ENCODE results near the gene ENC1.

Gene ENC1

GRCh38 chr5:74638544-74638969, 2.0 kb downstream of the ENC1 start:
- intact Hi-C loops (cut with DNase I): no loop called here
- DNase-seq: no peak

DNA sequence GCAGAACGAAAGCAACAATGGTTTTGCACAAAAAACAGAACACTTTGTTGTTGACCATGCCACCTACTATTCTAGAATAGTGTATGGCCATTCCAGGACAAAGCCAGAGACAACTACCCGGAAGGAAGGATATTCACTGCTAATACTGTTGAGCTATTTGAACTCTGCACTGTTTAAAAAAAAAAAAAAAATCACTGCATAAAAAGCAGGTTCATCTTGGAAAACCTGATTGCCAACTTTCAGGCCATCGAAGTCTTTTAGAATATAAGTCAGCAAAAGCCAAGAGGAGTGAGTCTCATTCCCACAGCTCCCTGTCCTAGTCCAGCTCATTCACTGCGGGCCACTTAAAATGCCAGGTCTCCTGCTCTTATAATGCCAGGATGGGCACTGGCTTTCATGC, 4.0 kb downstream of the ENC1 start:
- intact Hi-C loops (cut with DNase I): no loop called here

DNA sequence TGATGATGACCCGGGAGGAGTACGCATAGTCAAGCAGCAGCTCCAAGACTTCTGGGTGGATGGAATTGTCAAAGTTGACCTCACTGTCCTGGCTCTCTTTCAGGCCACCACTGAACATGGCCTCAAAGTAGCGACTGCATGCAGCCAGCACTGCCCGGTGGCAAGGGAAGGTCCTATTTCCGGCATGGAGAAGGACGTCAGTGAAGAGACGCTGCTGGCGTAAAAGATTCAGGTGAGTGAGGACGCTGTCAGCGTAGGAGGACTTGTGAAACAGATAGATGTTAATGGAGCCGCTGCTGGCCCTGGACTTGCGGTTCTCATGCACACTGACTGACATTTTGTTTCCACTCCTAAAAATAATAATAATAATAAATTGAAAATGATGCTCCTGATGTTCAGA, 4.4 kb downstream of the ENC1 start:
- intact Hi-C loops (cut with DNase I): no loop called here
- DNase-seq: peak in 2 of 42 donors; percentile 30 to 47

More for the DNA sequence above, 4.0 kb downstream of the ENC1 start:
- no peak for DNase-seq

- DNase-seq: no peak
- intact Hi-C loops (cut with DNase I): no loop called here
These were observed 5.8 kb downstream of the ENC1 start for GRCh38 chr5:74634611-74635286.

GRCh38 chr5:74633695-74634094, 6.8 kb downstream of the ENC1 start:
- intact Hi-C loops (cut with DNase I): no loop called here

GRCh38 chr5:74632947-74633356, 7.6 kb downstream of the ENC1 start:
- intact Hi-C loops (cut with DNase I): no loop called here
- no peak for DNase-seq

More at GRCh38 chr5:74633695-74634094, 6.8 kb downstream of the ENC1 start:
- no peak for DNase-seq

GRCh38 chr5:74631081-74631953, 9.2 kb downstream of the ENC1 start:
- no peak for DNase-seq
- intact Hi-C loops (cut with DNase I): no loop called here

GRCh38 chr5:74630453-74631066, 10.0 kb downstream of the ENC1 start:
- intact Hi-C loops (cut with DNase I): no loop called here
- DNase-seq: no peak

- DNase-seq: no peak
- intact Hi-C loops (cut with DNase I): no loop called here
These were observed 11.2 kb downstream of the ENC1 start for GRCh38 chr5:74629326-74629725.

DNA sequence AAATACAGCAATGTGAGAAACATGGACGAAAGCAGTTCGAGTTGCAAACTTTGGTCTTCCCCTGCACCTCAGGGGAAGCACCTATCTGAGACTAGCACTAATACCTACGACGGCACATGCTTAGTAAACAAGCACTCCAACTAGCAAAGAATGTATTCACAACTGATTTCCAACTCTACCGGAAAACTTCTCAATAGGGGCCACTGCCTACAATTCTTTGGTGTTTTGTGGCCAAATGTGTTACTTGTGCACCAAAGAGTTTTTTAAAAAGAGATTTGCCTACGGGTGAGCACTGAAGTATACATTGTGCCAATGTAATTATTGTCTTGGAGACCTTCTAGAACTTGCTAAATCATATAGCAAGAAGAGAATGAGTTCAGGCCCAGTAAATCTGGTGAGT, 12.2 kb downstream of the ENC1 start:
- DNase-seq: no peak
- intact Hi-C loops (cut with DNase I): no loop called here

GRCh38 chr5:74627646-74628279, 12.8 kb downstream of the ENC1 start:
- intact Hi-C loops (cut with DNase I): no loop called here
- no peak for DNase-seq

DNA sequence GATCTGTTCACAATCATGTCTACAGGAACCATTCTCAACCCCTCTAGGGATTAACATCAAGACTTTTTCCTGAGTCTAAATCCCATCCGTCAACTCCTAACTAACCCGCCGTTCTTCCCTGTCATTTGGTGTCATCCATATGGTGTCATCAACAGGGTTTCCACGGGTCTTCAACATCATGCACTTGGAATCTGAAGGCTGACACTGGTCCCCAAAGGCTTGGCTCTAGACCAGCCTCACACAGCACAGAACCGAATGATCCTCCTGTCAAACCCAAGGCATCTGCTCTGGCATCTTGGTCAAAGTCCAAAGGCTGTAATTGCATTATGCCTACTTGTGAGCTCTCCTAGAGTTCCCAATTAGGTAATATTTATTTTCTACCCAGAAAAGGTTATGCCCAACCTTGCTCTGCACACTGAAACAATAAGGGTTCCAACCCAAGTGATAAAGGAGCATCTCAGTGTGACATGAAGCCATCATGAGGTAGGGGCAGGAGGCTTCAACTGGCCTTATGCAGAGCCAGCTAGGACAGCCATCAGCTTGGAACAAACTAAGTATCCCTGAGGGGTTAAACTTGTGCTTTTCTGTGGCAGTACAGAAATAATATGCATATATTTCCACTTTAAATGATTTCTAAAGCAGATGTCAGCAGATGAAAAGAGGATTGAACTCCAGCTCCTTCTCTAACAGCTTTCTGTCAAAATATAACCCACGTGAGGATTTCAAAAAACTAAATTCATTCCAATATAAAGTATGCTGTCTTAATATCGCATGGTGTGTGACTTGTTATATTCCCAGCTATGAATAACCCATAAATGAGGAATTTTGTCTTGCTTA, 13.9 kb downstream of the ENC1 start:
- intact Hi-C loops (cut with DNase I): no loop called here
- peak in 1 of 42 donors; percentile 36 for DNase-seq

- DNase-seq: peak in 1 of 42 donors; percentile 35
These were observed 14.7 kb downstream of the ENC1 start for GRCh38 chr5:74625742-74626241.

DNA sequence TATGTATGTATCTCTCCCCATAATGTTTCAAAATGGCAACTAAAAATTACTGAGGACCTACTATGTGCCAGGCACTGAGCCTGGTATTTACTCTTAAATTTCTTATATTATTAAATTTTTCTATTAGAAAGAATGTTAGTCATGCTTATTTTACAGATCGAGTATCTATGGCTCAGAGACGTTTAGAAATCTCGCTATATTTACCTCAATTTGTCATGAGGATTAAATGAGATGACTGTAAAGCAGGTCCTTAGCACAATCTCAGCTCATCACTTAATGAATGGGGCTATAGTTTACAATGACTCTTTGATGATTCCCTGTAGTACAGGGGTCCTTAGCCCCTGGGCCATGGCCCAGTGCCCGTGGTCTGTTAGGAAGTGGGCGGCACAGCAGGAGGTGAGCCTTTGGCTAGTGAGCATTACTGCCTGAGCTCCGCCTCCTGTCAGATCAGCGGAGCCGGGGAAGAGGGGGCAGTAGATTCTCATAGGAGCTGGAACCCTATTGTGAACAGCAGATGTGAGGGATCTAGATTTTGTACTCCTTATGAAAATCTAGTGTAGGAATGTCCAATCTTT, 15.5 kb downstream of the ENC1 start:
- peak in 1 of 42 donors; percentile 24 for DNase-seq
- intact Hi-C loops (cut with DNase I): no loop called here

More at GRCh38 chr5:74625742-74626241, 14.7 kb downstream of the ENC1 start:
- intact Hi-C loops (cut with DNase I): no loop called here

DNA sequence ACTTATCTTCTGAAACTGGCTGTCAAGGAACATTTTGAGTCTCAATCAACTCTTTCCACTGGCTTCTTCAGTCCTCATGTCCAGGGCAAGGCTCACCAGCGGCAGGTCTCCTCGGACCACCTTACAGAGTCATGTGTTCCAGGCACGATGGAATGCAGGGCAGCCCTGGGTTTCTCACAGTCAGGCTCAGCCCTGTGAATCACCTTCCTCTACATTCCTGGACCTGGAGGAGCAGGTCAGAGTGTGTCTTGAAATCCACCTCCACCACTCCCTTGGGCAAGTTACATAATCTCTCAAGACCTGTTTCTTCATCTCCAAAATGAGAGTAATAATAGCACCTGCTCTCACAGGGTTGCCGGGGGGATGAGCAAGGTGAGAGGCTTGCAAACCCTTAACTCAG, 16.0 kb downstream of the ENC1 start:
- DNase-seq: peak in 1 of 42 donors; percentile 34
- intact Hi-C loops (cut with DNase I): no loop called here

DNA sequence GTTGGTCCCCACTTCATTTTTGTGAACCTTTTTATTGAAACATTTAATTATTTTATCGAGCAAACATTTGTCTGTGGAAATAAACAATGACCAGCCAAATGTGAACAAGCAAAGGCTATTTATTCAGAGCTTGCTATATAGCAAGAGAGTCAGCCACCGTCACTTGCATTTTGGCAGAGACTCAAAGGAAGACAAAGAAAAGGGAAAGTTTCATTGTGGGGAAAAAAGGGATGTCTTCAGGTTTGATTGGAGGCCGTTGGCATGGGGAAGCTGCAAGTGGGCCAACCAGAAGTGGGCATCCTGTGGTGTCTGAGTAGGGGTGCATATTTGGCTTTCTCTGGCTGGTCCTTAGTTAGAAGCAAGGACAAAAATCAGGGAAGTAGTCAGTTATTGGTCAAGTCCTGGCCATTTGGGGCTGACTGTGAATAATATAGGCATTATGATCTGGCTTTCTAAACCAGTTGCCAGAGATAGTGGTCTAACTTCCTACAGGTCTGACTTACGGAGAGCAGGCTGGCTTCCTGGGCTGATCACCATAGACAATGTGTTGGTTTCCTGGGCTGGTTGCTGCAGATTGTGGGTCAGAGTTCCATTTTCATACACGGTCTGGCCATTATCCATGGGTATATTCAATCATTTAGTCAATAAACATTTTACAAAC, 16.6 kb downstream of the ENC1 start:
- peak in 1 of 42 donors; percentile 24 for DNase-seq
- intact Hi-C loops (cut with DNase I): no loop called here

DNA sequence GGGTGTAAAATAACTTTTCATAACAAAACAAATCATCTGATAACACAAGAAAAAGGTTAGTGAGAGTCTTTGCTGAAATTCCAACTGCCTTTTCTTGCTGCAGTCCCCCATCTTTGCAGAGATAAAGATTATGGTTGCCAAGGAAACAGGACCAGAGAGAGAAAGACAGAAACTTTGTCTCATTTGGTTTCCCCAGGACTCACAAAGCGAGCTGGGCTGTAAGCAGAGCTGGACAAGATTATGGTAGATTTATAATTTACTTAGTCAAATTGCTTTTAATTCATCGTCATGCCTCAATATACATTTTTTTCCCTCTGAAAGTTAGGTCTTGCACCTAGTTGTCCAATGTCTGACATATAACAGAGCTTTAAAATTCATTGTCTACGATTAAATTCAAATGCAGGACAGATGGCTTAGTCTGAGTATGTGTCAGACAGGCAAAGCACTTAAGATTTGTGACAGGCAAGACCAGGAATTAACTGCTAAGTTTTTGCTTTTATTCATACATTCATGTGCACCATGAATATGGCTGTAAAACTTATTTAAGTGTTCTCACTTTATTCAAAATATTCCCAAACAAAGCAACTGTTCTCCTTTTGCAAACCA, 17.4 kb downstream of the ENC1 start:
- intact Hi-C loops (cut with DNase I): no loop called here
- DNase-seq: peak in 1 of 42 donors; percentile 32

Data from head of caudate nucleus (tissue), 42 donors.